Osteoblast (primary cell): ENCODE results near the gene MRPL23. TPM values are rescaled to one million over a fixed set of nuclear protein-coding genes. Genes with fewer than 3 reads are reported as not detected.

Source experiments
- DNase-seq: peaks from one replicate; pipeline ENCODE4 v3.0.0; 2011; ENCODE audit warnings: low spot score, mixed read lengths; ENCODE audit not compliant: insufficient read length; ENCODE audit errors: missing footprints
- H2AFZ ChIP-seq: 2 replicates; pipeline ENCODE4 v1.6.0; 2011; ENCODE audit warnings: mild to moderate bottlenecking, low read length
- H3K27ac ChIP-seq: 2 replicates; pipeline ENCODE4 v1.5.1; 2011; ENCODE audit warnings: mild to moderate bottlenecking, low read depth, low read length, moderate library complexity
- H3K27me3 ChIP-seq: 2 replicates; pipeline ENCODE4 v1.6.0; 2012; ENCODE audit warnings: mild to moderate bottlenecking, control low read depth, inconsistent platforms, low read length, moderate library complexity; ENCODE audit not compliant: insufficient read depth
- H3K36me3 ChIP-seq: 2 replicates; pipeline ENCODE4 v1.5.1; 2011; ENCODE audit warnings: mild to moderate bottlenecking, low read length, control low read depth, moderate library complexity; ENCODE audit not compliant: insufficient read depth
- H3K4me1 ChIP-seq: 2 replicates; pipeline ENCODE4 v1.5.1; 2011; ENCODE audit warnings: mild to moderate bottlenecking, low read length, control low read depth, moderate library complexity; ENCODE audit not compliant: insufficient read depth
- H3K4me2 ChIP-seq: 2 replicates; pipeline ENCODE4 v1.6.0; 2011; ENCODE audit warnings: mild to moderate bottlenecking, low read length; ENCODE audit not compliant: insufficient read depth
- H3K4me3 ChIP-seq: fragments of 200-600 bp; sonication (generic); 3 replicates; pipeline ENCODE4 v1.5.1; 2012; ENCODE audit warnings: mild to moderate bottlenecking, low read length, inconsistent platforms; ENCODE audit not compliant: insufficient read depth
- H3K79me2 ChIP-seq: 2 replicates; pipeline ENCODE4 v1.6.0; 2012; ENCODE audit warnings: mild to moderate bottlenecking, low read length, control low read depth, inconsistent platforms; ENCODE audit not compliant: insufficient read depth
- H3K9me3 ChIP-seq: 2 replicates; pipeline ENCODE4 v1.5.1; 2011; ENCODE audit warnings: low read depth, low read length, control low read depth
- H4K20me1 ChIP-seq: 2 replicates; pipeline ENCODE4 v1.6.0; 2012; ENCODE audit warnings: mild to moderate bottlenecking, low read length, control low read depth; ENCODE audit not compliant: insufficient read depth
- CTCF ChIP-seq: IDR thresholded peaks from 2 replicates; pipeline ENCODE4 v1.5.1; 2011; ENCODE audit warnings: mild to moderate bottlenecking, low read depth, low read length, moderate library complexity; ENCODE audit errors: extremely low read depth
- total RNA-seq: library from RNA; depleted of rRNA; stranded (reverse); fragments of >200 nt; gene quantifications from 2 replicates; pipeline ENCODE4 v1.2.3, GENCODE V29; 2012

MRPL23 gene
- total RNA-seq, 1 donor, result 94.5 TPM

GRCh38 chr11:1969035-1969434, 21.9 kb downstream of the MRPL23 start:
- H3K9me3 ChIP-seq, result no peaks in the 10 kb centered on the region
- no peak overlapping the region for H3K4me3 ChIP-seq
- DNase-seq, result no peak
- H3K27ac ChIP-seq, result no peak overlapping the region
- no peaks in the 10 kb centered on the region for H3K4me1 ChIP-seq
- H3K36me3 ChIP-seq, result no peaks in the 10 kb centered on the region
- no peaks in the 10 kb centered on the region for H3K27me3 ChIP-seq
- H4K20me1 ChIP-seq, result no peaks in the 10 kb centered on the region
- H3K79me2 ChIP-seq, result no peaks in the 10 kb centered on the region
- no peak overlapping the region for H3K4me2 ChIP-seq
- TF ChIP-seq CTCF, result no peak
- no peak overlapping the region for H2AFZ ChIP-seq

GRCh38 chr11:1969776-1970175, 22.6 kb downstream of the MRPL23 start:
- Histone ChIP-seq H3K9me3 (no peaks in the 10 kb centered on the region), H3K79me2 (no peaks in the 10 kb centered on the region), H3K4me1 (no peaks in the 10 kb centered on the region), H4K20me1 (no peaks in the 10 kb centered on the region), H3K27me3 (no peaks in the 10 kb centered on the region), H3K4me3 (no peak overlapping the region), H3K36me3 (no peaks in the 10 kb centered on the region), H2AFZ (no peak overlapping the region), H3K4me2 (no peak overlapping the region), H3K27ac (no peak overlapping the region)
- DNase-seq, result no peak
- TF ChIP-seq CTCF, result no peak

- no peak for DNase-seq
- no peak for TF ChIP-seq CTCF
Measured at GRCh38 chr11:1970956-1971355, 23.8 kb downstream of the MRPL23 start.

GRCh38 chr11:1975185-1975584, 28.1 kb downstream of the MRPL23 start:
- no peaks in the 10 kb centered on the region for H3K4me1 ChIP-seq
- no peaks in the 10 kb centered on the region for H3K27me3 ChIP-seq
- no peak overlapping the region for H3K4me2 ChIP-seq
- no peak overlapping the region for H3K27ac ChIP-seq
- H3K9me3 ChIP-seq, result no peaks in the 10 kb centered on the region
- no peak for DNase-seq
- no peaks in the 10 kb centered on the region for H4K20me1 ChIP-seq
- H3K36me3 ChIP-seq, result no peaks in the 10 kb centered on the region
- no peak overlapping the region for H2AFZ ChIP-seq
- H3K4me3 ChIP-seq, result no peak overlapping the region
- H3K79me2 ChIP-seq, result no peaks in the 10 kb centered on the region
- no peak for TF ChIP-seq CTCF

More at GRCh38 chr11:1970956-1971355, 23.8 kb downstream of the MRPL23 start:
- no peak overlapping the region for H3K27ac ChIP-seq
- no peak overlapping the region for H3K4me3 ChIP-seq
- no peaks in the 10 kb centered on the region for H4K20me1 ChIP-seq
- H3K4me1 ChIP-seq, result no peaks in the 10 kb centered on the region
- H3K27me3 ChIP-seq, result no peaks in the 10 kb centered on the region
- H3K4me2 ChIP-seq, result no peak overlapping the region
- H3K36me3 ChIP-seq, result no peaks in the 10 kb centered on the region
- no peaks in the 10 kb centered on the region for H3K9me3 ChIP-seq
- no peak overlapping the region for H2AFZ ChIP-seq
- no peaks in the 10 kb centered on the region for H3K79me2 ChIP-seq
